Fibroblast of skin of right quadriceps (primary cell): Measurements from ENCODE around the gene KBTBD12.

Experiments used
- DNase-seq: peaks from one replicate; pipeline ENCODE4 v3.0.0-alpha.2; 2013

Gene KBTBD12

DNA sequence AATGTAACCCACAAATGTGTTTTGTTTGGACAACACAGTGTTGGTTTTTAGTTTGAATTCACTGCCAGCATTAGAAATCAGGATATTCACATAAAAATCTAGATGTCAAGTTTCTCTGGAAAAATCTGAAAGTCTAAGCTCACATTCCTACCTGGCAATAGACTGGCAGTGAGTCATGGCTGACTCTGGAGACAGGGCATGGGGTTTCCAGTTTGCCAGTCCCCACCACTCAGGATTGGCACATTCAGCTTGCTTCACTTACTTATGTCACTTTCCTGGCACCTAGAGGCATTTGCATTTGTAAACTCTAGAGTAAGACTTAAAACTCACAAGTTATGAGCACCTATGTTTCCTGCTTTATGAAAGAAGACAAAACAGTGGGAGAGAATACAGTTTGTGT lies 118.1 kb downstream of the KBTBD12 start:
- no peak for DNase-seq

DNA sequence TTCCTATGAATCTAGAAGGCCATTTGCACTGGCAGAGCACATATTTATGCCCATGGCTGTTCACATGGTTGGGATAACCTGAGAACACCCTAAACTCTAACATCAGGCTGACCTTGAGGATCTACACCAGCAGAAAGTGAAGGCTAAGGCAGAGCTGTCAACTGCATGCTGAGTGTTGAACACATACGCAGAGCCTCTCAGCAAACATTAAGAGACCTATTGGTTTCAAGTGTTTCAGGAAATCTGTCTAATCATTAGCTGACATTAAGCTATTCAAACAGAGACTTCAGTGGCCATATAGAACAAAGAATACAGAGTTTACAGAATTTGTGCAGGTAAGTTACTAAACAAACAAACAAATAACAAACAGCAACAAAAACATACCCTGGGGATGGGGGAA lies 121.1 kb downstream of the KBTBD12 start:
- no peak for DNase-seq
